Suprapubic skin (tissue), 4 donors: ENCODE results near the gene DHX9.

ENCODE experiments used
- CTCF ChIP-seq, 2 donors: fragments of 200-600 bp in 1 of 2; fragments of 450-650 bp in 1 of 2; sonication (generic) in 1 of 2; IDR thresholded peaks; one replicate each; pipeline ENCODE4 v1.5.1; 2016 to 2019; ENCODE audit warnings: antibody characterized with exemption in 2 of 2, mild to moderate bottlenecking in 1 of 2, moderate library complexity in 1 of 2
- EP300 ChIP-seq: sonication (generic); formaldehyde crosslinking; IDR thresholded peaks from one replicate; pipeline ENCODE4 v1.6.1; 2017; ENCODE audit warnings: antibody characterized with exemption
- POLR2A ChIP-seq, 2 donors: fragments of 450-650 bp; IDR thresholded peaks; one replicate each; pipeline ENCODE4 v1.6.1; 2017; ENCODE audit warnings: antibody characterized with exemption in 2 of 2, mild to moderate bottlenecking in 2 of 2, moderate library complexity in 2 of 2
- POLR2AphosphoS5 ChIP-seq, 3 donors: sonication (generic); formaldehyde crosslinking; IDR thresholded peaks; one replicate each; pipeline ENCODE4 v1.6.1; 2017; ENCODE audit warnings: antibody characterized with exemption in 3 of 3

DNA sequence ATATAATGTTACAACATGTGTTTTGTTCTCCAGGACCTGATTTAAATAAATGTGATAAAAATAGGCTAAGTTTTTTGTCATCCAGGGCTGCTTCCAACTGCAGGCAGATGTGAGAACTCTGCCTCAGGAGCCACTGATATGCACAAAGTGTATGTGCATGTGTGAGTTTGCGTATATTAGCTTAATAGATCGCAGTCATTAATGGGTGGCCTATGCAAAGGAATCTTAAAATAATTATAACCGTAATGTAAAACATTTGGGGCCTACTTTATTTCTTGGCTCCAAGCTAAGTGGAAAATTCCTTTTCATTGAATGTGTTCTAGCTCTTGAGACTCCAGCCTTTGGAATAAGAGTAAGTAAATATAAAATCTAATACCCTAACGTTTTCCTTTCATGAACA is 16.8 kb downstream of the DHX9 start:
- TF ChIP-seq CTCF (IDR thresholded peaks at IDR 0.05) (no peak), EP300 (no peak), POLR2A (IDR thresholded peaks at IDR 0.05) (no peak), POLR2AphosphoS5 (IDR thresholded peaks at IDR 0.05) (no peak)
